Measurements from ENCODE around the gene PKM. TPM values are rescaled to one million over a fixed set of nuclear protein-coding genes. Genes with fewer than 3 reads are reported as not detected.
"Not testable (repeated sequence)": the region's sequence is repeated elsewhere in the genome, so short reads cannot be mapped to it uniquely, and the experiment has no call there.

The PKM gene
- total RNA-seq, 1 donor from 2014 or later: 714 TPM

DNA sequence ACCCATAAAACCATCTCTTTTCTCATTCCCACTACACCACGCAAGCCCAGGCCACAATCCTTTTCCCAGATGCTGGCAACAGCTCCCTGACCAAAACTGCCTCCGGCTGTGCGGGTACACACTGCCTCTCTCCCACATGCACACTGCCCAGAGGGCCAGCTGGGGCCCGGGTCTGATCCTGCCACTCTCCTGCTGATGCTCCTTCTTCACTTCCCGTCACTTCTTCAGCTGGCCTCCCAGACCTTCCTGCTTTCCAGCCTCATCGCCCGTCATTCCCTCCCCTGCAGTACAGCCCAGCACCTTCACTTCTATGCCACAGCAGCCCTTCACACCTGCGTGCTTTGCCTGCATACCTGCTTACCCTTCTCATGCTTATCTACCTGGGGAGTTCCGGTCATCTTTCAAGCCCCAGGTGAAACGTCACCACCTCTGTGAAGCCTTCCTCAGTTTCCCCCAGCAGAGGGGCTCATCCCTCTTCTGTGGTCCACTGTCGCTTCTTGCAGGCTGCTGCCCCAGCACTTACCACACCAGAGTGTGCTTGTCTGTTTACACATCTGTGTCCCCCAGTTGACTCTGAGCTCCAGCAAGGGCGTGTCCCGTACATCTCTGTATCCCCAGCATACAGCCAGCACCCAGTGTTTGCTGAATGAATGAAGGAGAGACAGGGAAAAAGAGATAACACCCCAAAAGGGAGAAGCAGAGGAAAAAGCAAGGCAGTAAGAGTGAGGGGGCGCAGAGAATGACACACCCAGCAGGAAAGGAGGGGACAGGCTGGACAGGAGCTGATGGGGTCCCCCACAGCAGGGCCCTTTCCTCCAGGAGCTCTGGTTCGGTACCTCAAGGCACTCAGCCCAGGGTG is 55.6 kb downstream of the PKM start:
- no peak for DNase-seq

DNA sequence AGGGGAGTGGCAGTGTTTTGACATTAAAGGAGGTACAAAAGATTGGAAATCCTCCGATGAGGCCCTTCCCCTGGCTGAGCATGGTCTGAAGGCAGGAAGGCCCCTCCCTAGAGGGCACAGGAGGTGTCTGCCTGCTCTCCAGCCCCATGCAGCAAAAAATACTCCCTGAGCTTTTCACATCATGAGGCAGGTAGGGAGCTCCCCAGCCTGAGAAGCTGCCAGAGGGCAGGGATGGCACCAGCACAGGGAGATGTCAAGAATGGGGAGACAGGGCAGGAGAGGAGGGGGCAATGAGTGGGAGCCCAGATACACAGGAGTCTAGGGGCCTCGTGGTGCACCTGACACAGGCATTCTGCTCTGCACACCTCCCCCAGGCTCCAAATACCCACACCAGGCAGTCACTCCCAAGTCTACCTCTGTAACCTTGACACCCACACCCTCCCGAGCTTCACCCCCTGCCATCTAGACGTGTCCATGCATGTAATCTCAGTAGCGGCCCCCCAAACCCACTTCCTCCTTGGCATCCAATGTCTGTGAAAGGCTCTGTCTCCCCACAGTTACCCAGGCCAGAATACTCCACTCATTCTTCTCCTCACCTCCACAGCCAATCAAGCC is 56.3 kb downstream of the PKM start:
- no peak for DNase-seq

DNA sequence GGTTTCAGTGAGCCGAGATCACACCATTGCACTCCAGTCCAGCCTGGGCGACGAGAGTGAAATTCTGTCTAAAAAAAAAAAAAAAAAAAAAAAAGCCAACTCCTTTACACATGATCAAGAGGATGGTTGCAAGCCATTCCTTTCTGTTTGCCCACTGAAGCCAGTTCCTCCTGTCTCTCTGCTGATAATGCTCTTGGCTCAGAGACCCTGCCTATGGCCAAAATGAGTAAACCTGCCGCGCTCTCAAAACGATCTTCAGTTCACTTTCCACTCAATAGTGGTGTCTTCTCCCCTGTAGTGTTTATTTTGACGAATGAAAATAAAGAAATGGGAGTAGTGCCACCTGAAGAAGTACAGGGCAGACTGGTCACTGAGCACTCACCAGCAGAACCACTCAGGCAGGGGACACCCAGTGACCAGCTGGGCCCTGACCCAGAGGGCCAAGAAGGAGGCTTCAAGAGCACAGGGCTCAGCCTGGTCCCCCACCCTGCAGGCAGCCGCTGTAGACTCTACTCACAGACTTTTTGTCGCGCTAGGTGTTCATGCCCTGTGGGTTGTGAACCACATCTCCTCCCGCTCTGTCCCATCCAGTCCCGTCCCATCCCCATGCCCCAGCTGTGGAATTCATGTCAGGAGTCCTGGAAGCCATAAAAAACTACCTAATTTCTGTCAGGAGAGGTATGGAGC is 57.0 kb downstream of the PKM start:
- DNase-seq: no peak

DNA sequence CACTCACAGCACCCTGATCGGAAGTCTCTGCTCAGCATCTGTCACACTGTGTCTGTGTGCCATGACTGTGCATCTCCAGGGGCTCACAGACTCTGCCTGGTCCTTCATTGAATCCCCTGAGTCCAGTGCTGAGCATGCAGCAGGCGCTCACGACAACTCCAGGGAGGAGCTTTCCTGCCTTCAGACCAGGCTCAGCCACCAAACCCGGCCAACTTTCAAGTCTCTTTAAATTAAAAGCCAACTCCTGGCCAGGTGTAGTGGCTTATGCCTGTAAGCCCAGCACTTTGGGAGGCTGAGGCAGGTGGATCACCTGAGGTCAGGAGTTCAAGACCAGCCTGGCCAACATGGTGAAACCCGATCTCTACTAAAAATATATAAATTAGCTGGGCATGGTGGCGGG is 57.6 kb downstream of the PKM start:
- DNase-seq: no peak

DNA sequence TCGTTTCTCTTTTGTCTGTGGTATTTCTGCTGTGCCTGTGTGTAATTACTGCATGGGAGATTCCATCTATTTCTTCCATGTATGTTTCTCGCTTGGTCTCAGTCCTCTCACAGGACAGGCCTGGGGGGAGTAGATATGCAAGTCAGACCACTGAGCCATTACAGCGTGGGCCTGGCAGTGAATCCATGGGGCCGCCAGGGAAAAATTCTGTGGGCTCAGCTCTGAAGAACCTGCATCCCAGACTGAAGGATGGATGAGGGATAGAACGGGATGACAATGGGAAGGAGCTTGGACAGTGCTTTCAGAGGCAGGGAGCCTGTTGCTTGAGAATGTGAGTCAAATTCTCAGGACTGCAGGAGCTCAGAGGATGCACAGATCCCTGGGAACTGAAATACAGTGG is 58.2 kb downstream of the PKM start:
- DNase-seq: no peak

DNA sequence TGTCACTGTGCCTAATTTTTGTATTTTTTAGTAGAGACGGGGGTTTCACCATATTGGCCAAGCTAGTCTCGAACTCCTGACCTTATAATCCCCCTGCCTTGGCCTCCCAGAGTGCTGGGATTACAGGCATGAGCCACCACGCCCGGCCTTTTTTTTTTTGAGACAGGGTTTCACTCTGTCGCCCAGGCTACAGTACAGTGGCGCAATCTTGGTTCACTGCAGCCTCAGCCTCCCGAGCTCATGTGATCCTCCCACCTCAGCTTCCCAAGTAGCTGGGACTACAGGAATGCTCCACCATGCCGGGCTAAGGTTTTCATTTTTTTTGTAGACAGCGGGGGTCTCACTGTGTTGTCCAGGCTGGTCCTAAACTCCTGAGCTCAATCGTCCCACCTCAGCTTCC is 59.0 kb downstream of the PKM start:
- DNase-seq: not testable (repeated sequence)

DNA sequence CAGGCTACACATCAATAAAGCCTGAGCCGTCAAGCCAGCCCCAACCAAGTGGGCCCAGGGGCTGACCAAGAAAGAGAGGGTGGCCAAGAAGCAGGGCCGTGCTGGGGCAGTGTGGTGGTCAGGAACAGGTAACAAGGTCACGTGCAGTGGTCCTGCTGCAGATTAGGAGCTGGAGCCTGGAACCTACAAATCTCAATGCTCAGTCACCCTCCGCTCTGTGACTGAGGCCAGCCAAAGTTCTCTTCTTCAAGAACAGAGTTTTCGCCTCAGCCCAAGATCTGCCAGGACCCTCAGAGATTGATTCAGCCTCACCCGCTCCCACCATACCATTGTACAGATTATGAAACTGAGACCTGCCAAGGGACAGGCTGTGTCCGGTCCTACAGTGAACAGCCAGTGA is 60.3 kb downstream of the PKM start:
- DNase-seq: no peak

DNA sequence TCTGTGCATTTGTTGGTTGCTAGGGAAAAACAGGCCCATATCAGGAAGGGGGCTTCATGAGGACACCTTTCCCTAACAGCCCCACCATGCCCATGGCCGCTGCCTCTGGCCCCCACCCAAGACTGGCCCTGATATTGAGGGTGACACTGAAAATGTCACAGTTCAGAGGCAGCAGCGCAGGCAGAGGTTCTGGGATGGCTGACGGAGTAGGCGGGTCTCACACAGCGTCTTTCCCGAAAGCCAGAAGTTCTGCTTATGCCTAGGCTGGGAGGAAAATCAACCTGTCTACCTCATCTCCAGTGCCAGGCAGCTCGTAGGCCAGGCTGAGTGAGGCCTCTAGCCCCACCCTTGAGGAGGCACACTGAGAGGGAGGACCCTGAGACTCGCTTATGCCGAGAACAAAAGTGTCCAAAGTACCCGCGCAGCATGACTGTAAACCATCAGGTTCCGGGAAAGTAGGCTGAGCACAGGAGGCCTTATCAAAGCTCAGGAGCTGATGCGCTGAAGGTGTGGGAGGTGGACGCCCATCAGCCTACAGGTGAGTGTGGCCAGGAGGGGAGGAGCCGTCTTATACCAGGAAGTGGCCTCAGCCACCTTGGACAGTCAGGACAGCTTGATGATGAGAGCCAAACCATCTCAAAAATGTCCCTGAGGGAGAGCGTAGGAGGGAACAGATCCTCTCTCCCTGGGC is 60.9 kb downstream of the PKM start:
- no peak for DNase-seq

DNA sequence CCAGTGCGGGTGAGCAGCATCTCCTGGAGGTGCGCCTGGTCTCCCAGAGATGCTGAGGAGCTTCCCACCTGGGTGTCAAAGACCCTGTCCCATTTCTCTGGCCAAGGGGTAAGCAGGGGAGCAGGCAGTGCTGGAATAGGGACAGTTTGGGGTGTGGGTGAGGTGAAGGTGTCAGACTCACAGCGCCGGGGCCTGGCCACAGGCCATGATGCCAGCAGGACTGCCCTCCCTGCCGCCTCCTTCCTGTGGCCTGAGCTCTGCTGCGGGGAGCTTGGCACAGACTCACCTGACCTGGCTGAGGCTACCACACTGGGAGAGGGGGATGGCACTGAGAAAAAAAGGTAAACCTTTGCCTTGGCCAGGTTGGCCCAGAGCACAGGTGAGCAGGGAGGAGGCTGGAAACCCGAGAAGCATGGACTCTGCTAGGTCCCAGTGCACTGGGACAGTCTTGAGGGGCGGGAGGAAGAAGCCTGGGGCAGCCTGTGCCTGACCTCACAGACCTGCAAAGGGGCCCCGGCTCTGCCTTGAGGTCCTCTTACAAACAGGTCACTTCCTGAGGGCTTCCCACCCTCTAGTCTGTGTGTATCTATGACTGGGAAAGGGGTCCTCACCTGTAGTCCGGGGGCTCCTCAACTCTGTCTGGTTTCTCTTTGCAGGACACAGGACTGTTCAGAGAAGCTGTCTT is 61.6 kb downstream of the PKM start:
- no peak for DNase-seq

DNA sequence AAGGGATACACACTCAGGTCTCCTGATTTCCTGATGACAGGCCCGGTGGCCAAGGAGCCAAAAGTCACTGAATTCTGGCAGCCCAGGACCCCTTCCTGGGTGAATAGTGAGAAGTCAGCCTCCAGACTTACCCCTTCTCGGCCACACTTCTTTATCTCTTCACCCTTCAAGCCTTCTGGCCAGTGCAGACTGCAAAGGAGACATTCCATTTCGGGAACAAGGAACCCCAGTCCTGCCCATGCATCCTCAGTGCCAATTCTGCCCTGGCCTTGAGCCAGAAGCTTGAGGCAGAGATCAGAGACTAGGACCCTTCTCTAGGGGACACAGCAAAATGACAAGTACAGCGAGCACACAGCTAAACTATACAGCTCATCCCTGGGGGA is 62.2 kb downstream of the PKM start:
- DNase-seq: no peak

DNA sequence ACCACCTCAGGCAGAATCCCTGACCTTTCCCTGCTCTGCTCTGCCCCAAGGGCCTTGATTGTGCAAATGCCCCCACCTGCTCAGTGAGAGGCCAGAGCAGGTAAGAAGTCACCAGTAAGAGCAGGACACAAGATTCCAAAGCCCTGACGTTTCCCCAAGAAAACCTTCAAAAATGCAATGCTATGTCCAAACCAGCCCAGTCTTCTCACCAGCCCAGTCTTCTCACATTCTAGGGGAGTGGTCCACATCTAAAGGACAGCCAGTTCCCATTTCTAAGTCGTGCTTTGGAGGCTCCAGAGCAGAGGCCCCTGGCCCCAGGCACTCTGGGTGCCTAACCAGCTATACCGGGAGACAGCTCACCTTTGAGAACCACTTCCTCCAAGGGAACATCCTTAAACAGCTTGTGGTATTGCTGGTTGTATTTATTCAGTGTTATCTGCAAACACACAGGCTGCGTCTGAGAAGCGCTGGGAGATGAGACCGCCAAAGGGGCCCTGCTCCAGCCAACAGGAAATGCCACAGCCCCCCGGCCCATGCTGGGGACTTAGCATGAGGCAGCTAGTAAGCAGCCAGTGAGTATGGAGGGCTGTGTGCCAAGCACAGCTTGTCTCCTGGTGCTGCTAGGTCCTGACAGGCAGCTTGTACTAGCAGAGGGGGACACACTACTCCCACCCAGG is 62.7 kb downstream of the PKM start:
- DNase-seq: no peak

DNA sequence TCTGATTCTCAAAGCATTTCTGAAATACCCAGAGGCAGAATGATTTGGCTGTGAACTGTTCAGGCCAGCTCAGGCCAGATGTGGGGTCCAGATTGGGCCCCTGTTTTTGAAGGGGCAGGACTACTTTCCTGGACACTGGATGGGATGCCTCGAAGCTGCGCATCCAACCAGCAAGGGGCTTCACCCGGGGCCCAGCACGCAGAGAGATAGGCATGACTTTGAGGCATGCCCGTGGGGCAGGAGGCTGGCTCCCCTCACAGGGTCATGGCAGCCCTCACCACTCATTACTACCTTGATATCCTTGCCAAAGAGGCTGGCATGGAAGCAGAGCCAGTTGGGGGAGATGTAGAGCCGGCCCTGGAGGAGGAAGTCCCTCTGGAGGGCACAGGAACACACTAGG is 63.5 kb downstream of the PKM start:
- DNase-seq: no peak

DNA sequence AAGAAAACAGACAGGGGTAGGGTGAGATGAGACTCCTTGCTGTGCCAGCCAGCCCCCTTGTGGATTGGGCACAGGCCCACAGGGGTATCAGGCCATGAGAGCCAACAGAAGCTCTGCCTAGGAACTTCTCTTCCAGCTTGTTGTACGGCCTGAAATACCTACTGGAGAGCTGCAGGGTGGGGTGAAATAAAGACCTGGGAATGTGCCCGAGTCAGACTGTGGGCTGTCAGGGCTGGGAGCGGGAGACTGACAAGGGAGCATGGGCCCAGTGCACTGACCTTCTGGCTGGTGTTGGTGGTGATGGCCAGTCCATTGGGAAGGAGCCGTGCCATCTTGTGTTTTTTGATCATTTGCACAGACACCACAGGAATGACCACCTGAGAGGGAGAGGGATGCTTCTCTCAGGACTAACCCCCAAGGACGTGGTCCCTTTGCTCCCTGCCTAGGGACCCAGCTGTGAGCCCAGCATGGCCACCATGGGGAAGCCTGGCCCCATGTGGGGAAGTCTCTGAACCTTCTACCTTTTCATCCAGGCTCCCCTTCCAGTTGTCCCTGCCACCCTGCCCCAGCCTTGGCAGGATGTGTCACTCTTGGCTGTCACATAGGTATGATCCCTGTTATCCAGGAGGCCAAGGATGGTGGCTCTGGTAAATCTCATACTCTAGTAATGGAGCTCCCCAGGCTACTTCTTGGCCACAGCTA is 64.1 kb downstream of the PKM start:
- no peak for DNase-seq

DNA sequence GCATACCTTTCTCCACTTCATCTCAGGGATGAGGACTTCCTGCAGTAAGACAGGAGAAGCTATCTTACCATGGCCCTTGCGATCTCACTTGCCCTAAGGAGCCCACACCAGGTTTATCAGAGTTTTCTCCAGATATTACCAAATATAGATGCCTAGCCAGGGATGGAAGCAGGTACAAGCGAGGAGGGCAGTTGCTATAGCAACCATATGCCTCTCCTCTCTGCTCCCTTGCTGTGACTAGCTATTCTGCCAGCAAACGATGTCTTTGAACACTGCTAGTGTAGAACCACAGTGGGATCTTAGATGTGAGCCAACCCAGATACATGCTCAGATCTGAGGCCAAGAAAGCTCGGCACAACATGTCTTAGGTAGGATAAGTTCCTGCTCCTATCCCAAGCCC is 67.3 kb downstream of the PKM start:
- no peak for DNase-seq

DNA sequence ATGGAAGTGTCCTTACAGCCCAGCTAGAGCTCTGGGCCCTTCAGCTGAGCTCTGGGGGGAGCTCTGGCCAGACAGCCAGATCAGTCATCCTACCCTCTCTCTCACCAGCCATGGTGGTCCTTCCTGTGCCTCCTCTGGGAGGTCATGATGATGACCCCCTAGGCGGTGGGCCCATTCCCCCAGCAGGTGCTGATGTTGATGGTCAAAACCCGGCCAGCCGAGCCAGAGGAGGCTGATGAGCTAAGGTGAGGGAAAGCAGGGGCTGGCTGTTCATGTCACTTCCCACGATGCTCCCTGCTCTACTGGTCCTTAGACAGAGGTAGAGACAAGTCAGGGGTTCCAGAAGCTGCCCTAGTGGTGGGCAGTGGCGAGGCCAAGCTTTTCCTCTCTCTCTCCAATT is 68.4 kb downstream of the PKM start:
- no peak for DNase-seq

DNA sequence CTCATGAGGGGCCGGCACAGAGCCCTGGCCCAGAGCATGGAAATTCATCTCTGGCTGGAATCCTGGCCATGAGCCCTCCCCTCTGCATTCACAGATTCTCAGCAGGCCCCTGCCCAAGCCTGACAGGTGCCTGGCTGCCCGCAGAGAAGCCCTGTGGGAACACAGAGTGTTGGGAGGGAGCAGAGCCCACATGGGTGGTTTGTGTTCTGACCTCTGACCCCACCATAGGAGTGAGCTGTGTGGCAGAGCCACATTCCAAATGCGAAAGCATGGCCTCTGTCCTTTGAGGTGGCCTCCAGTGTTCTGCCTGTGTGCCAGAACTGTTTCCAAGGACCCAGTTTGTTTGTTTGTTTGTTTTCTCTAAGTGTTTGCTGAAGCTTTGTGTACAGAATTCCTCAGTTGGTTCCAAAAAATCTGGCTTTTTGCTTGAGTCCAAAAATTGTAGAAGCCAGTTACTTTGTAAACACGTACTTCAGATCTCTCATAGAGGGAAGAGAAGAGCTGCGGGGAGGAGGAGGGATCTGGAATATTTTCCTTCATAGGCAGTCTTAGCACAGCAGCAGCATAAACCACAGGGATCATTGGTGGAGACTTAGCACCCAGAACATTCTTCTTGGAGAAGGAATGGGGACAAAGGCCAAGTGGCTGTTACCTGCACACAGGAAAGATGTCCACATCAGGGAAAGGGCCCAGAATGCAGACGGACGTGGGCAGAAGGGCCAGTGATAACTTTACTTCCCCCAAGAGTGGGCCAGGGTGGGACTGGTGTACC is 69.4 kb downstream of the PKM start:
- no peak for DNase-seq

DNA sequence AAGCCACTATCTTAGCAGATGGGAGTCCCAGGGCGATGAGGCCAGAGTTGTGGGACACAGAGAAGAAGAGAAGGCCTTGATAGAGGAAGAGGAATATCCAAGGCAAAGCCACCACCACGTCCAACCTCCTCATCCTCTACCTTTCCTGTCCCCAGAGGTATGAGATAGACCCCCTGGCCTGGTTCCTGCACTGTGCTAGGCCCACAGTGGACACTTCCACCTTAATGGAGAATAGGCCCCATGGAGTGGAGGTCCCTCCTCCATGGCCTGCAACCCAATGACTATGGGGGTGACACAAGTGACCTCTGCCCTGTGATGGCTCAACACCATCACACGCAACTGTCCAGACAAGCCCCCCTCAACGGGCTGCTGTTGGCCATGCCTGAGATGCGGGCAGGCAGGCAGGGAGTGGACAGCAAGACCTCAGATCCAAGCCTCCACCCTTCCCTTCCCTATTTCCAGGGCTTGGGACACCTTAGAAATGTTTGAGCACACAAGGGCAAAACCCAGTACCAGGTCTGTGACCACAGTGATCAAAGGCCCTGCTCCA is 70.2 kb downstream of the PKM start:
- no peak for DNase-seq

DNA sequence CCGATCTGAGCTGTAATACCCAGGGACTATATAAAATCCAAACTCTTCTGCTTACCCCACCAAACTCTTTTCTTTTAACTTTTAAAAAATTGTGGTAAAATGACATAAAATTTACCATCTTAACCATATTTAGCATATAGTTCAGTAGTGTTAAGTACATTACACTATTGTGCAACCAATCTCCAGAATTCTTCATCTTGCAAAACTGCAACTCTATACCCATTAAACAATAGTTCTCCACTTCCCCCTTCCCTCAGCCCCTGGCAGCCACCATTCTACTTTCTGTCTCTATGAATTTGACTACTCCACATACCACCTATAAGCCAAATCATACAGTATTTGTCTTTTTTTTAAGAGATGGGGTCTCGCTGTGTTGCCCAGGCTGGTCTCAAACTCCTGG is 74.1 kb downstream of the PKM start:
- DNase-seq: no peak

DNA sequence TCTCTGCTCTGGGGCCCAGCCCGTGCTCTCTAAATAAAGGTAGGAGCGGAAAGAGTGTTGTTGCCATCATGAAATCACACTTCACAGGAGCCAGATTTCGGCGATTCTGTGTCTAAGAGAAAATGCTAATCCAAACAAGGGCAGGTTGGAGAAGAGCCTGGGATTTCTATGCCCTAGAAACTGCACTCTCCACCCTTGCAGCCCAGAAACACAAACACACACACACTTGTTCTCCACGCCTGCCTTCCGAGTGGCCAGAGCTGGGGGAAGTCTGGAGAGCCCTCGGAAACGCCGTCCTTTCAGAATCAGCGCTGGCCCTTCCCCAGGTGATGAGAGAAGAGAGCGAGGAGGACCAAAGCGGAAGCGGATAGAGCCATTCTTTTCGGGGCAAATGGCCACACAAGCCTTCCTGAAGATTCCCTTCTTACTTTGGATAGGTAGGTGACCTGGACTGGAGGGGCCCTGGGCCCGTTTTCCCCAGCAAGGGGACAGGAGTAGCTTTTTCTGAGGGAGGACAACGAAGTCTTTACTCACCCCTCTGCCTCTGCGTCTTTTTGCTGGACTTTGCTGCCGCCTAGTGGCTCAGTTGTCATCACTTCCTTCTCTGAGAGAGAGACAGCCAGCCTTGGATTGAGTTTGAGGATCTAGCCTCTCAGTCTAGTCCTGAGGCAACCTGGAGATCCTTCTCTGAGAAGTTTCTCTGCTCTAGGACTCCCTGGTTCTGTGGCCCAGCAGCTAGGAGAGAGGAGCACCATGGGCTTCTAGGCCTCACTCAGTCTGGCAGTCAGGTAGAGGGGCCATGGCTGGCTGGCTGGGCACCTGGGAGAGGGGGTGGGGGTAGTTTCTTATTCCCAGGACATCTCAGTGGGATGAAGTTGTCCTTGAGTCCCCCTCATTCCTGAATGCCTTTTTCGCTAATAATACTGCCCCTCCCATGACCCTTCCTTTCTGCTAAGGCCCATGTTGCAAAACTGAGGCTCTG is 75.1 kb downstream of the PKM start:
- DNase-seq: peak; percentile 91

Measured in dermis blood vessel endothelial cell (primary cell).